ENCODE data around the gene IFI30.
"Not testable (repeated sequence)": the region's sequence is repeated elsewhere in the genome, so short reads cannot be mapped to it uniquely, and the experiment has no call there.

Gene IFI30

GRCh38 chr19:18203863-18204393, 30.3 kb downstream of the IFI30 start, which contains the start of gene RAB3A:
RAB3A (minus strand) TSS chr19:18204042; CDS start chr19:18202740, 1,302 bp downstream.
- DNase-seq: peak; percentile 99

- no peak for DNase-seq
Measured at GRCh38 chr19:18204394-18205199, 31.0 kb downstream of the IFI30 start.

- DNase-seq: peak; percentile 42
Measured at GRCh38 chr19:18205200-18205892, 31.7 kb downstream of the IFI30 start.

DNA sequence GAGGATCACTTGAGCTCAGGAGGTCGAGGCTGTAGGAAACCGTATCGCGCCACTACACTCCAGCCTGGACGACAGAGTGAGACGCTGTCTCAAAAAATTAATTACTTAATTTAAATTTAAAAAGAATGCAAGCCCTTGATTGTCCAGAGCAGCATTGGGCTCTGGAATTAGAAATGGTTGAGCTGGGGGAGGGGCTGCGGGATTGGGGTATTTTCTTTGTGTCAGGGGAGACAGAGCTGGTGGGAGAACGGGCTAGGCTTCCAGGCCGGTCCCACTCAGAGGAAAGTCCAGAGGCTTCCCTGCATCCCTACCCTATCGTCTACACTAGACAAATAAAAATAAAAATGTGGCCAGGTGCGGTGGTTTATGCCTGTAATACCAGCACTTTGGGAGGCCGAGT, 32.4 kb downstream of the IFI30 start:
- DNase-seq: no peak

GRCh38 chr19:18208098-18208951, 34.7 kb downstream of the IFI30 start:
- peak; percentile 37 for DNase-seq

DNA sequence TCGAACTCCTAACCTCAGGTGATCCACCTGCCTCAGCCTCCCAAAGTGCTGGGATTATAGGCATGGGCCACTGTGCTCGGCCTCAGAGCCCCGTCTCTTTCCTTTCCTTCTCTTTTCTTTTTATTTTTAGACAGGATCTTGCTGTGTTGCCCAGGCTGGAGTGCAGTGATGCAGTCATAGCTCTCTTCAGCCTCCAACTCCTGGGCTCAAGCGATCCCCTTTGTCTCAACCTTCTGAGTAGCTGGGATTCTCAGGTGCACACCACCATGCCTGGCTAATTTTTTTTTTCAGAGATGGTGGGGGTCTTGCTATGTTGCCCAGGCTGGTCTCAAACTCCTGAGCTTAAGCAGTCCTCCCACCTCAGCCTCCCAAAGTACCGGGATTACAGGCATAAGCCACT, 36.3 kb downstream of the IFI30 start:
- not testable (repeated sequence) for DNase-seq

GRCh38 chr19:18211683-18212082, 38.1 kb downstream of the IFI30 start:
- no peak for DNase-seq

- no peak for DNase-seq
Measured at GRCh38 chr19:18214779-18215433, 41.3 kb downstream of the IFI30 start.

DNA sequence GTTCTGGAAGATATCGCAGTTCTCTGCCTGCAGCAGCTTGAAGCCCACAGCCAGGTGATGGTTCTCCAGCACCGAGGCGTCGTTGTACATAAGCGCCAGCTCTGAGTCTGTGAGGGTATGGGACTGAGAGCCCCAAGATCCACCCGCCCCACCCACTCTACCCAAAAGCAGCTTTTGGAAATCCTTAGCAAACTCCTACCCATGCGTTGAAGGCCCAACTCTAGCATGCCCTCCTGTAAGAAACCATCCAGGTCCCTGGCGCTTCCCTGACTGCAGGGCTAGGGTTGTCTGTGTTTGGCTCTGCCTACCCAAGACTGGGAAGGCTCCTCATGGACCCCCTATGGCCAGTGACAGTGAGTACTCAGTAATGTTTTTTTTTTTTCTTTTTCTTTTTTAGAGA, 43.2 kb downstream of the IFI30 start:
- no peak for DNase-seq

GRCh38 chr19:18218159-18218558, 44.5 kb downstream of the IFI30 start:
- no peak for DNase-seq

DNA sequence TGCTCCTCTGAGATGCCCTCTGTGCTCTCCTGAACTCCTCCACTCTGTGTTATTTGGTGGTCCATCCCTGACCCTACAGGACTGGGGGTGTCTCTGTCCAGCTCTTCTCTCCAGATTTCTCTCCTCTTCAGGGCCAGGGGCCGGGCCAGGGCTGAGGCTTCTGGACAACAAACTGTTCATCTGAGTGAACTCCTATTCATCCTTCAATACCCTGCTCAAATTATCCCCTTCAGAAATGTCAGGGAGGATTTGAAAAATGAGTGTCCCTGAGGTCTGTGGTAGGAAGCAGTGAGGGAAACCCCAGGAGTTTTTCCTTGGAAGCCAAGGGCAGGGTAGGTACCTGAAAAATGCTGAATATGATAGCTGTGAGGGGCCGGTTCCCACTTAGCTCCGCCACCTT, 45.0 kb downstream of the IFI30 start:
- no peak for DNase-seq

DNA sequence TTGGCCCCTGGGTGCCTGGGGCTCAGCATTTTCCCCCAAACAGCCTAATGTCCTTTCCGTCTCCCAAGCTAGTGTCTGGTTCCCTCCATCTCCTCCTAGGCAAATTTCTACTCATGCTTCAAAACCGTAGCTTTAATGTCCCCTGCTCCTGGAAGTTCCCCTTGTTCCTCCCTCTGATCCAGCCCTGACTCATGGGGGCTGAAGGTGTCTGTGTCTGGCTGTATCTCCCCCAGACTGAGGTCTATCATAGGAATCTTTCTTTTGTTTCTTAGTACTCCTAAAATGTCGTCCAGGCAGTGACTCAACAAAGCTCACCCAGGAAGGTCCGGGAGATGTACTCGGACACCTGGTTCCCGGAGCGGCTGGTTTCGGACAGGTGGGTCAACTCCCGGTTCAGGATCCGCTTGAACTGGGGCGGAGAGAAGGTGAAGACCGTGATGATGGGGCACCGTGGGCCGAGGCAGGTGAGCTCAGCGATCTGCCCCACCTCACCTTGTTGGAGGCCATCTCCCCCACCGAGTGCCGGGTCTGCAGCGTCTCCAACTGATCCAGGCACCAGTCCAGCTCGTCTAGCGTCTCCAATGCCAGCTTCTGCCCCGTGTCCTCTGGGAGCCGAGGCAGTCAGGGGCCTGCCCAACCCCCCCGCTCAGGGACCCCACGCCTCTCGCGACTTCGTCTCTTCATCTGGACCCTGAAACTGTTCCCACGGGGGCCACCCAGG, 46.5 kb downstream of the IFI30 start:
- no peak for DNase-seq

DNA sequence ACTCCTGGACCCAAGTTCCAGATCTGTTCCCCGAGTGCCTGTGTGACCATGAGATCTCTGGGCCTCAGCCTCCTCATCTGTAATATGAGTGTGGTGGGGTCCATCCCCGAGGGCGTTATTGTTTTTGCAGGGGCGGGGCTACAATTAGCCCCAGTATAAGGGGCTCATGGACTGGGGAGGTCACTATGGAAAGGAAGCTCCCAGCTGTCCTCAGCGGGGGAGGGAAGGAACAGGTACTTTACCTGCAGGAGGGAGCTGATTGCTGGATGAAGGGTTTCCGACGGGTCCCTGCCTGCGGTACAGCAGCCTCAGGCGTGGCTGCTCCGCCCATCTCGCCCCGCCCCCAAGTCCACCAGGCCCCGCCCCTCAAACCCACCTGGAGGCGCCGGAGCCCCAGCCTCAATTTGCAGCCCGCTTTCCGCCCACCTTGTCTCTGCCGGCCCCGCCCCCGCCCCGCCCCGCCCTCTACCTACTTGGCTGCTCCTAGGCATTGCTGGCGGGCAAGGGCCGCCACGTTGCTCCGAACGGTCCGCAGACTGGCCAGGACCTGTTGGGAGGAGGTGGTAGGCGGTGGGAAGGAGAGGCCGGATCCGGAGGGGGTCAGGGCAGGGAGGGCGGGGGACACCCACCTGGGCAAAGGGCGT, 47.1 kb downstream of the IFI30 start:
- DNase-seq: no peak

- DNase-seq: no peak
Measured at GRCh38 chr19:18221815-18222725, 48.5 kb downstream of the IFI30 start.

GRCh38 chr19:18223860-18224524, 50.4 kb downstream of the IFI30 start:
- no peak for DNase-seq

- DNase-seq: peak; percentile 71
Measured at GRCh38 chr19:18224525-18225354, 51.1 kb downstream of the IFI30 start.

GRCh38 chr19:18225355-18225701, 51.7 kb downstream of the IFI30 start:
- no peak for DNase-seq

GRCh38 chr19:18225702-18226468, 52.3 kb downstream of the IFI30 start, which contains the start of gene PDE4C:
PDE4C (minus strand) TSS chr19:18226438; CDS start chr19:18226415, 23 bp downstream.
- DNase-seq: no peak
